RPMI8226 (cell line): ENCODE data around the gene UBE2O.

Source experiments
- DNase-seq: peaks from one replicate; pipeline ENCODE4 v3.0.0-alpha.2; 2015

Gene UBE2O

DNA sequence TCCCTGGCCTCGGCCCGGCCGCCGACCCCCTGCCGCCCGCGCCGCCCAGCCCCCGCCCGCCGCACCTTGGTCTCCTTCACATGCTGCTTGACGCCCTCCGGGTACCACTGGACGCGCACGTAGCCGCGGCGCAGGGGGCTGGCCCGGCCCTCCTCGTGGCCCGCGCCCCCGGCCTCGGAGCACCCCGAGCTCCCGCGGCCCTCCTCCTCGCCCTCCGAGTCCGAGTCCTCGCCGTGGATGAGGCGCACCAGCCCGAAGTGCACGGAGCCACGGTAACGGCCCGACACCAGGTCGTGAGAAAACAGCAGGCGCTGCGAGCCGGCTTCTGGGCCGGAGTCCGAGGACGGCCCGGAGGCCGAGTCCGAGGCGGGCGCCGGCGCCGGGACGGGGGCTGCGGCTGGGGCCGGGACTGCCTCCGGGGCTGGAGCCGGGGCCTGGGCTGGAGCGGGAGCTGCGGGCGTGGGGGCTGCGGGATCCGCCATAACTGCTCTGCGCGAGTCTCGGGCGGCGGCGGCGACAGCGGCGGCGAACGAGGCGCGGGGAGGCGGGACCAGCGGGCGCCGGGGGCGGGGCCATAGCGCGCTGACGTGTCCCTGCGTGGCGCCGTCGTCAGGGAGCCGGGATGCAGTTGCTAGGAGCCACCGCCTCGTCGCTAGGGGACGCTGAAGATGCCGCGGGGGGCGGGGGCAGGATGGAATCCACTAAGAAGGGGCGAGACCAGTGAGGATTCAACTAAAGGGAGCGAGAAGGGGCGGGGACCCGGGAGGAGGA, at the start of gene UBE2O:
Gene UBE2O (minus strand): TSS at position 493 of the 771 bp plus-strand sequence. CDS start 11 bp downstream, at position 482.
- DNase-seq = peak; percentile 93

DNA sequence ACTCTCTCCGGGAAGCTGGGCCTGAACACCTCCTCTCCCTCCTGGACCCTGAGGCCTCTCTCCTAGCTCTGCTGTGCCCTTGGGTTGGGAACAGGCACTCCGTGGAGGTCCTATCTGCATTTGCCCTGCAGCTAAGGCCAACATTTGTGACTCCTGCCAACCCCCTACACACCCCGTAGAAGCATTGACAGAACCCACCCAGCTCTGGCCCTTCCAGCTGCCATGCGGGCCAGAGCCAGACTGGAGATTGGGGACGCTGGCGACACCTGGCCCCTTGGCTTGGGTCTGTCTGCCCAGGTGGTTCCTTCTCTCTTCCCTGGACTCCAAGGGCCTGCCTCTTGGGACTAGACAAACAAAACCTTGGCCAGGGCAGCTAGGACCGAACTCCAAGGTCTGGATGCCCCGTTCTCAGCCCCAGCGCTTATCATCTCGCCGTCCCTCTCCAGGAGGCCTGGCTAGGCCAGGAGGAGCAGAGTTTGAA, 48.9 kb upstream of the UBE2O start:
- no peak for DNase-seq

DNA sequence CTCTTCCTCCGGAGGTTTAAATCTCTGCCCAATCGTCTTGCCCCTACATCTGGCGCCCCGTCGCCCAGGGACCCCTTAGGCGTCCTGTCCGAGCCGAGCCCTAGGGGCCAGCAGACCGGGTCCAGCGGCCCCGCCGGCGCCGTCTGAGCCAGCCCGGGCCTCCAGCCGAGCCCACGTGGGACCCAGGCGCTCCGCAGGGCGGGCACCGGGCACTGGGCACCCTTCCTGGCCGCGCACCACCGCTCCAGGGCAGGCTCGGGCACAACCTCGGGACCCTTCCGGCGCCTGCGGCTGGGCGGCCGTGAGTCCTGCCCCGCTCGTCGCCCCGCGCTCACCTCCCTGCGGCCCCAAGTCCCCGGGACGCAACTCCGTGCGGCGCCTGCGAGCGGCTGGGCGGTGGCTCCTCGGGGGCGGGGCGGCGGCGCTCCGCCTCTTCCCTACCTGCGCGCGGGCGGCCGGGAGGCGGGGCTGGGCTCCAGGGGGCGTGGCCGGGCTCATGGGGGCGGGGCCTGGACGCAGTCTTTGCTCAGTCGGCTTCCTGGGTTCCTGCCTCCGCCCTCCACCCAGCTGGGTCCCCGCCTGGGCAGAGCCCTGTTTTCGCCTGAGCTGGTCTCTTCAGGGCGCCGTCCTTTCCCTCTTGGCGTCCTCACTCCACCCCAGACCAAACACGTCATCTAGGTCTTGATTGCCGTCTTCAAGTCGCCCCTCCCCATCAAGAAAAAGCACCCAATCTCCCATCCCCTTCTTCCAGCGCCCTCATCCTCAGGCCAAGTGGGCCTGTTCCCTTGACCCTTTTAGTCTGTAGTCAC, 48.3 kb upstream of the UBE2O start, which contains the start of gene RHBDF2:
Gene RHBDF2 (minus strand): TSS at position 406 of the 809 bp plus-strand sequence. CDS start 19,899 bp downstream, outside the sequence.
- DNase-seq = peak; percentile 93

DNA sequence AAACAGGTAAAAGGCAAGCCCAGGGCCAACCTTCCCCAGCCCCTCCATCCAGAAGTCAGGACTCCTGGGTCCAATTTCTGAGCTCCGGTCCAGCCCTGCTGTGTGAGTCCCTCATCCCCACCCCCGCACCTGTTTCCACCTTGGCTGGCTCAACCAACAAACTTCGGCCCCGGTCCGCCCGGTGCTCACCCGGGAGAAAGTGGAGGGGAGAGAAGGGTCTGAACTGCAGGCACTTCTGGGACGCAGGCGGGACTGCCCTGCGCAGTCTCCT, 47.7 kb upstream of the UBE2O start:
- DNase-seq = peak; percentile 43

DNA sequence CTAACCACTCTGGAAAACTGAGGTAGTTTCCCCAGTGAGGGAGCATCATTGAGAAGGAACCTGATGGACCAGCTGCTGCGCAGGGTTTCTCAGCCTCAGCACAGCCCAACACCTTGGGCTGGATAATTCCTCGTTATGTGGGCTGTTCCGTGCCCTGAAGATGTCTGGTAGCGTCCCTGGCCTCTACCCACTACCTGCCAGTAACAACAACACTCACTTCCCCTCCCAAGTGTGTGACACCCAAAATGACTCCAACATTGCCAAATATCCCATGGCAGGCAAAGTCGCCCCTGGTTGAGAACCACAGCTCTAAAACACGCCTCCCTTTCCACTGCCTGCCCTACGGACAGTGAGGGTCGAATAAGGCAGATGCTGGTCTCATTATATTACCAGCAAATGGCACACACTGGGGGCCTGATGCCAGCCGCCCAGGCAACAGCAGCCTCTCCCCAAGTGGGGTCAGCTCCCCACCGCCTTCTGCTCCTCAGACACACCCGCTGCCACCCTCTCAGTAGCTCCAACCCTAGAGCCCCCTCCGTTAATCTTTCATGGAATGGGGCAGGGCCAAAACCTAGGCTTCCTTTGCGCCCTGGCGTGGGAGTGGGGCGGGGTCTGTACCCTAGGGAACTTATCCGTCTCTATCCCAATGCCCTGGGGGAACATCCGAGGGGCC, 47.3 kb upstream of the UBE2O start:
- DNase-seq = peak; percentile 49

DNA sequence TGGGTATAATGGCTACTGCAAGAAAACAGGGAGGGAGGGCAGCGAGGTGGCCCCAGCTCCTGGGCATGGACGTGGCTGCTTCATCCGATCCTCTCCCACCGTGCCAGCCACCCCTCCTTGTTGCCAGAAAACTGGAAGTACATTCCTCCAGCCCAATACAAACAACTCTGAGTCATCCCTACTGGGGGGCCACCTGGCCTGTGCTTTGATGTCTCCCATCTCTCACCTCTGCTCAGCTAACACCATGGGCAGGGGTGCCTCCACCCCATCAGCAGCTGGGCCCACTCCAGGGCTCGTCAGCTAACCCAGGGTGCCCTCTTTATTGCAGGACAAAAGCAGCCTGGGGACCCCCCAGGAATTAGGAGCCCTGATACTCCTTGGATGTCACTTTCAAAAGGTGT, 46.3 kb upstream of the UBE2O start:
- no peak for DNase-seq

DNA sequence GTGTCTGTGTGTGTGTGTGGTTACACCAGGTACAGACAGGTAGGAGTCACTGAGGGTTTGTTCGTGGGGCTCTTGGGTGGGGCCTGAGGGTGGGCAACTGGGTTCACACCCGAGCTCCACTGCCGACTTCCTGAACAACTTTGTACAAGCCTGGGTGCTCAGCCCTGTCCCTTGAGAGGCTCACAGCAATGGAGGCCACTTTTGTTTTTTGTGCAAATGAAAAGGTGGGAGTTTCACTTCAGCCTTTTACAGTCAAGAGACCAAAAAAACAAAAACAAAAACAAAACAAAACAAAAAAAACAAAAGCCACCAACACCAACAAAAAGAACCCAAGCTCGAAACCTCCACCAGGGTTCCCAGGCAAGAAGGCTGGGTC, 45.9 kb upstream of the UBE2O start:
- DNase-seq = peak; percentile 32

DNA sequence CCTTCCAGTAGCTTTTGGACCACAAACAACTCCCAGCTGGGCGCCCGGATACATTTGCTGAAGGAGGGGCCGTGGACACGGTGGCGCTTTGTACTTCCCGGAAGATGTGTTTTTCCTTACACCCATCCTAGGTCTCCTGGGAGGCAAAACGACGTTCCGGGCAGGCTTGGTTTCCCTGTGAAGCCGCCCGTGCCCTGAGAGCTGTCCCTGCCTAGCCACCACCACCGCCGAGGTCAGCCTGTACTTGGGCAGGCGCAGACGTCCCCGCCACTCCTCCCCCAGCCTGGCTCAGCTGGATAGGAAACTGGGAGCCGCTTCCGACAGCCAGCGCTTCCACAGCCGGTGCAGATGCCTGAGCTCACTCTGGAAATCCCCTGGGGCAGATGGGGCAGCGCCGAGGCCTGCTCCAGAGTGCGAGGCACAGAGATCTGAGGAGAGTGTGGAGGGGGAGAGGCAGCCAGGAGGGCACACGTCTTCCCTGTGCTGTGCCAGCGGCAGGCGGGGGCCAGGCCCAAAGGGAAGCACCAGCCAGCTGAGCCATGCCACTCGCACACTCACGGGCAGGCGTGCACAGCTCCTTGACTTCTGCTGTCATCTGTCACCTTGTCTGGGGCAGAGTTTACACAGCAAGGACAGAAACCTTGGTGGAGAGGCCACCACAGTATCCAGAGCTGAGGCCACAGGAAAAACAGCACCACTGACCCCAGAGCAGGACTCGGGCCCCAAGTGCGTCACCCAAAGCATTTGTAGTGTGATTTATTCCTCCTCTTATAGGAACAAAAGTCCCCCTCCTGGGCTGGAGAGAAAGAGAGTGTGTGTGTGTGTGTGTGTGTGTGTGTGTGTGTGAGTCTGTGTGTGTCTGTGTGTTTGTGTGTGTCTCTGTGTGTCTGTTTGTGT, 45.3 kb upstream of the UBE2O start:
- DNase-seq = peak; percentile 76

DNA sequence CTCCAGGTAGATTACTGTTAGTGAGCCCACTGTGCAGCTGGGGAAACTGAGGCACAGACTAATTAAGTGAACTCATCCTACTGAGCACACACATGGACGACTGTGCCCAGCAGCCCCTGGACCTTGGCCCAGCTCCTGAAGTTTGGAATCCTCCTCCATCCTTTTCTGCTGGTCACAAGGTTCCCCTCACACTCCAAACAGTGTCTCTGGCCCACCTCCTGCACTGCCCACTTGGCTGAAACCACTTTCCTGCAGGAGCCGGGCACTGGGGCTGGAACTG, 44.7 kb upstream of the UBE2O start:
- DNase-seq = no peak

DNA sequence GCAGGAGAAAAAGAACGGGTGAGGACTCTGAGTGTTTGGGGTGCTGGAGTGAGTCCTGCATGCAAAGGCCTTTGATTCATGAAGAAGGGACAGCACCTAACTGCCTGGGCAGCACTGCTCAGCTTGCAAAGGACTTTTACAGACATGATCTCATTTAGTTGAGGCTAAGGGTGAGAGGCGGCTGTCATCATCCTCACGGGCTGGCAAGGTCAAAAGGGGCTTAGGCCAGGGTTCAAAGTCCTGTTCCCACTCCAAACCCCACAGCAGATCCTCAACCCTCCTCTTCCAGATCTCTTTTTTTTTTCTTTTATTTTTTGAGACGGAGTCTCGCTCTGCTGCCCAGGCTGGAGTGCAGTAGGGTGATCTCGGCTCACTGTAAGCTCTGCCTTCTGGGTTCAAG, 43.5 kb upstream of the UBE2O start:
- no peak for DNase-seq

DNA sequence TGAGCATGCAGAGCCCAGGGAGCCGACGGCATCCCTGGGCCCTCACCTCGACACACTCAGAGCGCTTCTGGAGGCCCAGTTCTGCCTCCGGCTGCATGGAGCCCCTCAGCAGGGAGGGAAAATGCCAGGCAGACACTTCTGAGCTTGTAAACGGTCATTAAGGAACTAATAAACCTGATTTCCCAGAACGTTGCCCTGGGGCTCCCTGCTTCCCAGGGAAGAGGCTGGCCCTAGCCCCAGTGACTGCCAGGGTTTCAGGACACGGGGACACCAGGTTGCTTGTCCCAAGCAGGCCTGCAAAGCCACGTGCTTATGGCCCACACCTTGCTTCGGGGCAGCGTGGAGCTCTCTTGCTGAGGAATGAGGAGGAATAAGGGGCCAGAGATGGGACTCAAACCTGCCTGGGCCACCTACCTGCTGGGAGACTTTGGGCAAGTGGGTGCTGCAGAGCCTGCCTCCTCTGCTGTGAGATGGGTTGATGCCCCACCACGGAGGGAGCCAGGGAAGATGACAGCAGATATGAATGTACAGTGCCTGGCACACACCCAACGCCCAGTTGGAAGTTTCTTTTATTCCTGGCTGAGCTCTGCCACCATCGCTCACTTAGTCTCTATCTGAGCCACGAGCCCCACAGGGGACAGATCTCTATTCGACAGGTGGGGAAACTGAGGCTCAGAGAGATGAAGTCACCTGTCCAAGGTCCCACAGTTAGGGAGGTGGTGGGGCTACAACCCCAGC, 42.9 kb upstream of the UBE2O start:
- DNase-seq = no peak

DNA sequence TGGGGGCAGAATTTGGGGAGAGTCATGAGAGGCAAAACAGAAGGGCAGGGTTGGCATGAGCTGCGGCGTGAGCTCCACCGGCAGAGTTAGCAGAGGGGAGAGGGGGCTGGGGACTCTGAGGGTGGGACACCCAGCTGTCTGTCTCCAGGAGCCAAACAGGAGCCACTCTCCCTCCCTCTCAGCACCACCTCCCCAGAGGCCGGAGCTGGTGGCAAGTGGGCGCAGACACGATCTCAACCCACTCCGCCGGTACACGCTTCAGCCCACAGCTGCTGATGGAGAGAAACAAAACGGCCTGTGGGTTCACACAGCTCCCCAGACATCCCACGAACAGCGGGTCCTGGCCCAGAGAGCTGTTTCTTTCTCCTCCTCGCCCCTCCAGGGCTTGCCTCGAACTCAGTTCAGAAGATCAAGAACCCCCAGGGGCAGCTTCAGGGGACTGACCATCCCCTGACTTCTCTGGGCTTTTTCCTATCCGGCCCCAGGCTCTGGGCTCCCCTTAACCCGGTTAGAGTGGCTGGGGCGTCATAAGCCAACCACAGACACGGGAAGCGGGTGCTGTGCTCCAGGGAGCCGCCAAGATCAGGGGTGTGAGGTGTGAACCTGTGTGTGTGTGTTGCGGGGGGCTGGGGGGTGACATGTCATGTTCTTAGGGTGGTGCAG, 40.7 kb upstream of the UBE2O start:
- no peak for DNase-seq

DNA sequence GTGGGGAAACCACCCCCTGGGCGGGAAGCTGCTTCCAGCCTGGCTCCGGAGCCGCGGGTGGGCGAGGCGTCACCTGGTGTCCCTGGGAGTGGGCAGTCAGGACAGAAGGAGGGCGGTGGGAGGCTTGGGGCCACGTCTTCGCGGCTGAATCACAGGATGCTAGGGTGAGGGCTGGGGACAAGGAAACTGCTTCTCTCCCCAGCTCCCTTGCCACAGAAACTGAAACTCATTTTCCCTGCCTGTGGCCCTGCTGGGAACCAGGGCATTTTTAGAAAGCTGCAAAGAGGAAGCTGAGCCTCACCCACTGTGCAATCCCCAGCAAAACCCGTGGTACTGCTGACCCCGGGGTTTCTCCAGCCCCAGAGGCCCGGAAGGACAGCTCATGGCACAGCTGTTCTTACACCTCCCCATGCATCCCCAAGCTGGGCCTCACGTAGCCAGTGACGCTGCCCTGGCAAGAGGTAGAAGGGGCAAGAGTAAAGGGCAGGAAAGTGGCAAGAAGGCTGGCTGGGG, 40.1 kb upstream of the UBE2O start:
- peak; percentile 97 for DNase-seq

DNA sequence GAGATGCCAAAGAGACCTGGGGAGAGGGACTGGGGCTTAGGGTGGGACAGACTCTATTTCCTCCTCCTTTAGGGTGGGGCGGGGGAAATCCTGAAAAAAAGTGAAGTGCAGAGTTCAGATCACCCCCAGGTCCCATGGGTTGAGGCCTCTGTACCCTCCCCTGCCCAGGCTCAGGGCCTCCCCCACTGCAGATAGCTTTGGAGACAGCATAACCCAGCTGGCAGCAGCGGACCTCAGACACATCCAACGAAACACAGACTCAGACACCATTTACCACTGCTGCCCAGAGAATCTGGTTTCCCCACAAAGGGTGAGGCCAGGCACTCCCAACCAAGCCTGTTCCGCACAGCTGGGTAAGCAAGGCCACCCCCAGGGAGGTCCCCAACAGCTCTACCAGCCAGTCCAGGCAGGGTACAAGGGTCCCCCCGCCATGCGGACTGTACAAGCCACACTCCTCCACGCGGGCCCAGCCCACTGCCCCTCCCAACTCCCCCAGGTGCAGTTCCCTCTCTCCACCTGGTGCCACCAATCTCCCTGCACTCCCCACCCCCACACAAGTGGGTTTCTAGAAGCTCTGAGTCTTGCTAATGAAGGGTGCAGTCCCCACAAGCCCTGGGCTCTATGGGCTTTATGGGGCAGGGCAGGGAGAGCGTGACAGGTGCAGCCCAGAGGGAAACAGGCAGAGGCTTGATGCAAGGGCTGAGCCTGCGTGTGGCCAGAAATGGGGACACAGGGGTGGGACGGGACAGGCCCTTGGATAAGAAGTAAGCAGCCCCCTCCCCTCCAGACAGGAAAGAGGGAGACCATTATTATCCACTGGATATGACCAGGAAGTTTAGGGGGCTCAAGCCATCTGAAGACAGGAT, 39.4 kb upstream of the UBE2O start:
- peak; percentile 89 for DNase-seq

DNA sequence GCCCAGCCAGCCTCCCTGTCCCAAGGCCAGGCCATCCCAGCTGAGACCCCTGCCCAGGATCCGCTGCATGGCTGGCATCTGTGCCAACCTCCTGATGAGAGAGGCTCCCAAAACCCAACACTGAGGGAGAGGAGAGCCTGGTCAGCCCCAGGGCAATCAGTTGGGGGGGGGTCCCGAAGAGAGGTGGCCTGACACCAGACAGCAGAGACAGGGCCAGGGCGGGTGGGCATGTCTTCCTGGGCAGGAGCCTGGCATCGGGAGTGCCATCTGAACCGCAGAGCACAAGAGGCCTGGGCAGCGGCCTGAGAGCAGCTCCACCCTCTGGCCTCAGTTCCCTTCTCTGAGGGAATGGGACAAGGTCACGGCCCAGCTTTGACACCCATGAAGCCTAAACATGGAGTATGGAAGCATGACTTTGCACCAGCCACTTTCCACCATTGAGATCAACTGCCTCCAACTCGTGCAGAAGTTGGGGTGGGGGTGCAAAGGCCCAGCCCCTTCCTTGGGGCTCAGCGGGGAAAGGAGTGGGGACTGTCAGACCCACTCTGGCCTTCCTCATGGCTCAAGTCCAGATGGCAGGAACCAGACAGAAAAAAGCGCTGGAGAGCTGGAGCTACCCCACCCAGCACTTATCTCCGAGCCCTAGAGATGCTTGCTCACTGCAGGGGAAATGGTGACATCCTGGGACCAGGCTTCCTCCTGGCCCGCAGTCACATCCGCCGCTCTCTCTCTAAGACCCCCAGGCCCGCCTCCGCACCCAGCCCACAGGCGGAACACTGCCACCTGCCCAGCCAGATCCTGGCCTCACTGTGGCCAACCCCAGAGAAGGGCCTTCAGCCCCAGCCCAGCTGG, 38.5 kb upstream of the UBE2O start:
- peak; percentile 46 for DNase-seq

DNA sequence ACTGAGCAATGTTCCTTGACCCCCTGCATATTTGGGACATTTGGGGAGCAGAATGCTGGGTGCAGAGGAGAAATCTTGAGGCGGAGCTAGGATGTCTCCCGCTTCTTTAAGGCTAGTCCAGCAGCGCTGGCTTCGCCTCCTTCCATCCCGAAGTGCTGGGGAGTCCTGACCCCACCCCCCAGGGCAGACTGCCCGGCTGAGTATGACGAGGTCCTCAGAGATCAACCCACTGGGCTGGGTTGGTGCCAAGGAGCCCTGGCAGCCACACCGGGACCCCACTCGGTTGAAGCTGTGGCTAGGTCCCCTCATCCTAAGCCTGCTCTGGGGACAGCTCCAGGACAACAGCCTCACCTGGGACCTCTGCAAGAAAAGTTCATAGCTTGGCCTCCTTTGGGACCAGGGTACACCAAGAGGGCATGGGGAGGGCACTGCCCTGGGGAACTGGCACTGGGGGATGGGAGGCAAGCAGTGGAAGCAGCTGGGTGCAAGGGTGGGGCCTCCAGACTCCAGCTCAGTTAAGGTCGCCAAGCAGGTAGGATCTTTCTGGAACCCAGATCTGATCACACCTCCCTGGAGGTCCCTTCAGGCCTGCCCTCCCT, 37.3 kb upstream of the UBE2O start:
- peak; percentile 43 for DNase-seq

DNA sequence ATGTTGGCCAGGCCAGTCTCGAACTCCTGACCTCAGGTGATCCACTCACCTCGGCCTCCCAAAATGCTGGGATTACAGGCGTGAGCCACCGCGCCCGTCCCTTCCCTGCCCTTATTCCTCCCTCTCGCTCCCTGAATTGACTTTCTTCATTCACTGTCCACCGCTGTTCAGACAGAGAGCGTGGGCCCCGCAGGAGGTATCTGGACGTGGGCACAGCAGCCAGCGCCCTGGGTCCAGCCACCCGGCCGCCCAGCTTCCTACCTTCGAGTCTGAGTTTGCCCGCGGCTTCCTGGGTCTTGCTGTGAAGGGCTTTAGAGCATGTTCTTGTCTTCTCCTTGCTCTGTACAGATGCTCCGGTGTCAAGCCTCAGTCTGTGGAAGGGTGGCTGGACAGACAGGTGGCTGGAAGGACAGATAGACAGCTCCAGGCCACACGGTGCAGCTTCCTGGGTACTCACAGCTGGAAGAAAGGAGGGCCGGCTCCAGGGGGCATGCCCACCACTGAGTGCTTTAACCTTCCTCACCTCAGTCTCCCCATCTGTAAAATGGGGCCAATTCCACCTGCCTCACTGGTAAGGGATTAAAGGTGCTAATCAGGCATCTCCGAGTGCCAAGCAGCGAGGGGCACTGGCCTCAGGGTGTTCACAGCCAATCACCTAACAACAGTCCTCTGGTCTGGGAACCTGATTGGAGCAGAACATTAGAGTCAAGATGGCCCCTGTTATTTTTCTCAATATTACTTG, 34.7 kb upstream of the UBE2O start:
- DNase-seq = no peak

DNA sequence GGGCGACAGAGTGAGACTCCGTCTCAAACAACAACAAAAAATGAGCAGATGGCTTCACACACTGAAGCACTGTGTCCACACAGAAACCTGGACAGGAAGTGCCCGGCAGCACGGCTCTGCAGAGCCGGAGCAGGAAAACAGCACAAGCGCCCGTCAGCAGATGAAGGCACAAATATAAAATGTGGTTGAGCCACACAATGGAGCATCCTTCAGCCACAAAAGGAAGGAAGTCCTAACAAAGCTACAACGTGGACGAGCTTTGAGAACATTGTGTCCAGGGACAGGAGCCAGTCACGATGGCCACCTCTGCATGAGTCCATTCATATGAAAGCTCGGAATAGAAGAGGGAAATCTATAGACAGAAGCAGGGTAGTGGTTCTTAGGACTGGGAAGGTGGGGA, 32.6 kb upstream of the UBE2O start:
- no peak for DNase-seq
